ENCODE measurements around the gene KCTD1. TPM values are rescaled to one million over a fixed set of nuclear protein-coding genes. Genes with fewer than 3 reads are reported as not detected.

KCTD1 gene
- polyA plus RNA-seq (ENCODE audit: low read depth in 6 of 6): not detected

DNA sequence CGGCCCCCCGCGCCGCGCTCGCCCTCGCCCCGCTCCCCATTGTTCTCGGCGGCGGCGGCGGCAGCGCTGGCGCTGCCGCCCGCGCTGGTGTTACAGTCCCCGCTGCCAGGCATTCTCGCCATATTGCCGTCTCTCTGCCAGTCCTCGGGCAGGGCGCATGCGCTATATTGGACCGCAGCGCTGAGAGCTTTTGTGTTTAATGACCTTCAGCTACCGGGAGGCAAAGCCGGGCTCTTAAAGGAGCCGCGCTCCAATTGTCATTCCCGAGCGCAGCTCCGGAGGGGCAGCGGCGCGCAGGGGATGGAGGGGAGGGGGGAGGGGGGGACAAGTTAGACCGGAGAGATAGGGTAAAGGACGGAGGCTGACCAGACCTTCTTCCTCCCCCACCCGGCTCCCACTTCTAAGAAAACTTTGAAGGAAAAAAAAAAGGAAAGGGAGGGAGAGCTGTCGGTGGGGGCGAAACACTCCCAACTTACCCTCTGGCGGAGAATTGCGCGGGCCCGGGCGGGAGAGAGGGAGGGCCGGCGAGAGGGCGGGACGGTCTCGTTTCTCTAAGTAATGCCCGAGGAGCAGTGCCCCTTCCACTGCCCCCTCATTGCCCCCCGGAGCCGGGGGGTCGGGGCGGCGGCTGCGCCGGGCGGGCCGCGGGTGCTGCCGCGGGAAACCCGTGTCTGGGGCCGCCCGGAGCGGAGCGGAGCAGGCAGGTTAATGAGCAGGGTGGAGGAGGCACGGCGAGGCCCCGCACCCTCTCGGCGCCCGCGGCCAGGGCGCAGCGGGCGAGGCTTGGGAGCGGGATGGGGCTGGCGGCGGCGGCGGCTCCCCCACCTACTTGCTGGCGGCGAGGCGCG lies at the start of gene KCTD1:
KCTD1 (minus strand) TSS at position 139 of the 848 bp plus-strand sequence; CDS start at position 122, 17 bp downstream.
- H3K27me3 Mint-ChIP-seq: peaks cover 22 to 40% (median 33%) of the 10 kb centered on the region in 3 donors
- ATAC-seq (ENCODE audit: low read depth in 2 of 2) (peak; percentile 69 to 70), DNase-seq (peak; percentile 43)
- no peaks in the 10 kb centered on the region for H3K9me3 Mint-ChIP-seq
- peak within 1 kb of the TSS; percentile 85 to 95 (median 92) for H3K4me3 Mint-ChIP-seq
- H3K27ac Mint-ChIP-seq: peak within 1 kb of the TSS in 1 of 6 donors; percentile 85
- no peaks in the 10 kb centered on the region for H3K36me3 Mint-ChIP-seq
- H3K4me1 Mint-ChIP-seq: peaks cover 16 to 37% (median 21%) of the 10 kb centered on the region in 3 donors

DNA sequence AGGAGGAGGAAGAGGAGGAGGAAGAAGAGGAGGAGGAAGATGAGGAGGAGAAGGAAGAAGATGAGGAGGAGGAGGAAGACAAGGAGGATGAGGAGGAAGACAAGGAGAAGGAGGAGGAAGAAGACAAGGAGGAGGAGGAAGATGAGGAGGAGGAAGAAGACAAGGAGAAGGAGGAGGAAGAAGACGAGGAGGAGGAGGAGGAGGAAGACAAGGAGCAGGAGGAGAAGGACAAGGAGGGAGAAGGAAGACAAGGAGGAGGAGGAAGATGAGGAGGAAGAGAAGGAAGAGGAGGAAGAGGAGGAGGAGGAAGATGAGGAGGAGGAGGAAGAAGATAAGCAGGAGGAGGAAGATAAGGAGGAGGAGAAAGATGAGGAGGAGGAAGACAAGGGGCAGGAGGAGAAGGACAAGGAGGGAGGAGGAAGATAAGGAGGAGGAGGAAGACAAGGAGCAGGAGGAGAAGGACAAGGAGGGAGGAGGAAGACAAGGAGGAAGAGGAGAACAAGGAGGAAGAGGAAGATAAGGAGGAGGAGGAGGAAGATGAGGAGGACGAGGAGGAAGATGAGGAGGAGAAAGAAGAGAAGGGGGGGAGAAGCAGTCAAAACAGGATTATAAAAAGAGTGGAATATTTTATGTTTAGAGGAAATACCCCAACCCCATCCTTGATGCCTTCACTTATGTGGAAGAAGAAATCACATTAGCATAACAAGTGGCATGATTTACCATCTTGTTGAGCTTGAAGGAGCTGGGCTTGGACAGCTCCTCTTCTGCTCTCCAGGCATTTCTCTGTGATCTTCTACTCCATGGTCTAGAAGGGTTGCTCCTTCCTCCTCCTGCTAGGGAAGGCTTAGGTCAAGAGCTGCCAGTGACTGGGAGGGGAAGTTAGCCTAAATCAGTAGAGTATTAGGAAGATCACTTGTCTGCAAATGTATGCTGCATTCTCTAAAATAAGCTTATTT lies 45.3 kb upstream of the KCTD1 start:
- H3K4me3 Mint-ChIP-seq: no peak overlapping the region
- peak overlapping the region in 1 of 6 donors; percentile 32 for H3K27ac Mint-ChIP-seq

DNA sequence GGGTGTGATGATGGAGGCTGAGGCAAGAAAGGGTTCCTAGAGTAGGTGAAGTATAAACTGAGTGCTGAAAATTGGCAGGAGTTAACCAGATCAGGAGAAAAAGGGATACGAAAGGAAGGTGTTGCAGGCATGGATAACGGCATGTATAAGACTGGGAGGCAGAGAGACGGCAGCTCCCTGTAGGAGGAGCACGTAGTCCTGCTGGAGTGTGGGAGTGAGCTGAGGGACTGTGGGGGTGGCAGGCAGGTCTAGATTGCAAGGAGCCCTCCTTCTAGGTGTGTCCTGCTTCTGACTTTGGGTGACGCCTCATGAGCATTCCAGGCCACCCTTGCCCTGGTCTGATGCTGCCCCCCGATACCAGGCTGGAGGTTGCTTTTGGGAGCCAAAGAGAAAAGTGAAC lies 36.4 kb upstream of the KCTD1 start:
- ATAC-seq (ENCODE audit: low read depth in 2 of 2) (no peak), DNase-seq (no peak)
- Mint-ChIP-seq H3K4me1 (no peaks in the 10 kb centered on the region), H3K27me3 (peaks cover 13 to 26% (median 13%) of the 10 kb centered on the region in 3 donors), H3K4me3 (no peak overlapping the region), H3K9me3 (peaks cover 0 to 2% (median 0%) of the 10 kb centered on the region in 7 donors), H3K27ac (no peak overlapping the region), H3K36me3 (no peaks in the 10 kb centered on the region)

More for the DNA sequence above, 45.3 kb upstream of the KCTD1 start:
- Mint-ChIP-seq H3K36me3 (no peaks in the 10 kb centered on the region), H3K27me3 (peaks cover 24 to 33% (median 25%) of the 10 kb centered on the region in 3 donors), H3K4me1 (no peaks in the 10 kb centered on the region), H3K9me3 (peaks cover 0 to 12% (median 0%) of the 10 kb centered on the region in 7 donors)
- ATAC-seq (ENCODE audit: low read depth in 2 of 2) (no peak), DNase-seq (no peak)

DNA sequence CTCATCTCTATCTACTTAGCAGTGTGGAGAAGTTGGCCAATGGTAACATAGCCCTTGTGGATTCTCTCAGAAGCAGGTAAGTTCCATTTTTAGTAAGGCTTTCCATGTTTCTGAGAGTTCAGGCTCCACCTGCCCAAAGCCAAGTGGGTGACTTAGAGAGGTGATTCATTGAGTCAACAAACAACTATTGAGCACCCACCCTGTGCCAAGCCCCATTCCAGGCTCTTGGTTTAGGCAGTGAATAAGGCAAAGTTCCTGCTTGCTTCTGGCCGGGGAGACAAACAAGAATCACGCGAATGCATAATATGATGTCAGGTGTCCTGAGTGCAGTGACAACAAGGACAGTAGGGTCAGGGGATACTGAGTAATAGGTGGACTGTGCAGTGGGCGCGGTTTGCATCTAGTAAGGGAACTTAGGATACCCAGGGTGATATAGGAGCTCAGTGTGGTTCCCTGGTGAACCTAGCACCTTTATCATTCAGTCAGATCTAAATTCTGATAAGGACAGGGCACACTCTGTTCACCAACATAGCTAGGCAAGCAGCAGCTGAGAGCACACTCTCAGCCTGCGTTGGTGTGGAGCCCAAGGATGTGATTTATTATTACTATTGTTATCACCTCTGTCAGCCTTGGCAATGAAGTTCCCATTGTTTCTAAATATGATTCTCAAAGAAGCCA lies 31.7 kb upstream of the KCTD1 start:
- H3K36me3 Mint-ChIP-seq: no peaks in the 10 kb centered on the region
- peaks cover 32 to 43% (median 39%) of the 10 kb centered on the region in 3 donors for H3K27me3 Mint-ChIP-seq
- ATAC-seq (ENCODE audit: low read depth in 2 of 2) (no peak), DNase-seq (no peak)
- no peak overlapping the region for H3K4me3 Mint-ChIP-seq
- no peak overlapping the region for H3K27ac Mint-ChIP-seq
- peaks cover 0 to 11% (median 10%) of the 10 kb centered on the region in 3 donors for H3K4me1 Mint-ChIP-seq
- H3K9me3 Mint-ChIP-seq: peaks cover 0 to 2% (median 0%) of the 10 kb centered on the region in 7 donors

DNA sequence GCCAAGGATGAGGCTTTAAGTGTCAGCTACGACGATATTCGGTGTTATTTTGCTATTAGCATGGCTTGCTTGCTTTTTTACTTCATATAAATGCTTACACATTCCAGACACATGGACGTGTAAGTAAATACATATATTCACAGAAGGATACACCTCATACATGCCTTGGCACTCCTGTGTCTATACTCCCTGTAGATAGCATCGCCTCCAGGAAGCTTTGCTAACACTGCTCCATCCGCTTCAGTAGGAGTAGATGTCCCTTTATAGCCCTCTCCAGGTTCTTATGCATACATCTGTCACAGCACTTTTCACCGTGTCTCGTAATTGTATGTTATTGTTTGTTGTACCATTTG lies 27.5 kb upstream of the KCTD1 start:
- peak overlapping the region in 1 of 8 donors; percentile 7 for H3K4me3 Mint-ChIP-seq
- DNase-seq: no peak
- no peaks in the 10 kb centered on the region for H3K36me3 Mint-ChIP-seq
- H3K9me3 Mint-ChIP-seq: peaks cover 0 to 2% (median 0%) of the 10 kb centered on the region in 7 donors
- peaks cover 0 to 14% (median 11%) of the 10 kb centered on the region in 3 donors for H3K4me1 Mint-ChIP-seq
- H3K27ac Mint-ChIP-seq: no peak overlapping the region
- ATAC-seq (ENCODE audit: low read depth in 2 of 2): no peak
- peaks cover 46 to 54% (median 48%) of the 10 kb centered on the region in 3 donors for H3K27me3 Mint-ChIP-seq

DNA sequence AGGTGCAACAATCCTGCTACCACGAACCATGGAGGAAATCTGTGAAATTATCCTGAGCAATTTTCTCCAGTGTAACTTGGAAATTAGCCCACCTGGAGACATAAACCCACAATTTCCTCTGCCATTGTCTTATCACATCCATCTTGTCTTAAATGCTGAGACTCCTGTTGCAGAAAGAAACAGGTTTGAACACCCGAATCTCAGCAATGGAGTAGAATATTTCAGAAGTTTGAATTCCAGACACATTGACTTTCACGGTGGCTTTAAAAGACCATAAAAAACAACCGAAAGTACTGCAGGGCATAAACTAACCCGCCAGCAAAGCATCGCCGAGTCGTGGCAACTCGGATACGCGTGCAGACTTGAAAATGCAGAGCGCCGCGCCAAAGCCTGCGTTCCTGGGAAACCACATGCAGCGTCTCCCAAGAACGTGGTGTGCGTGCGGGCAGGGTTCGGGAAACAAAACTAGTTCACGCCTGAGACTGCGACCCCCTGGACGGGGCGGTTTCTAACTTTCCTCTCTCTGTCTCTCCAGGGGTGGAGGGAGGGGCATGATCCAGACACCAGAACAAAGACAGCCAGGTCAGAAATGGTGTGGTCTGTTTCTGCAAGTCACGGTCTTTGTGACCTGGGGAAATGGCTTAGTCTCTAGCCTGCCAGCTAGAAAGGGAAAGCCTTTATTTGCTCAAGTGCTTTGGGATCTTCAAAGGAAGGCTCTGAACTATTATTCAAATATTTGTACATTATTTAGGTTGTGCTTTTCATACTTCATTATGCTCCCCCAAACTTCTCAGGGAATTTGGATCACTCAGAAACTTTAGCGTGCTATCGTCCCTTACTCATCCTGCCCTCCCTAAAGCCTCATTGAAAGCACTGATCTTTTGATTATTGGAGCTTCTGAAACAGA lies 26.9 kb upstream of the KCTD1 start:
- DNase-seq (no peak), ATAC-seq (ENCODE audit: low read depth in 2 of 2) (no peak)
- Mint-ChIP-seq H3K4me3 (peak overlapping the region in 5 of 8 donors; percentile 7 to 69 (median 44)), H3K27me3 (peaks cover 48 to 54% (median 51%) of the 10 kb centered on the region in 3 donors), H3K4me1 (peaks cover 0 to 14% (median 11%) of the 10 kb centered on the region in 3 donors), H3K9me3 (peaks cover 0 to 2% (median 0%) of the 10 kb centered on the region in 7 donors), H3K27ac (no peak overlapping the region), H3K36me3 (no peaks in the 10 kb centered on the region)

DNA sequence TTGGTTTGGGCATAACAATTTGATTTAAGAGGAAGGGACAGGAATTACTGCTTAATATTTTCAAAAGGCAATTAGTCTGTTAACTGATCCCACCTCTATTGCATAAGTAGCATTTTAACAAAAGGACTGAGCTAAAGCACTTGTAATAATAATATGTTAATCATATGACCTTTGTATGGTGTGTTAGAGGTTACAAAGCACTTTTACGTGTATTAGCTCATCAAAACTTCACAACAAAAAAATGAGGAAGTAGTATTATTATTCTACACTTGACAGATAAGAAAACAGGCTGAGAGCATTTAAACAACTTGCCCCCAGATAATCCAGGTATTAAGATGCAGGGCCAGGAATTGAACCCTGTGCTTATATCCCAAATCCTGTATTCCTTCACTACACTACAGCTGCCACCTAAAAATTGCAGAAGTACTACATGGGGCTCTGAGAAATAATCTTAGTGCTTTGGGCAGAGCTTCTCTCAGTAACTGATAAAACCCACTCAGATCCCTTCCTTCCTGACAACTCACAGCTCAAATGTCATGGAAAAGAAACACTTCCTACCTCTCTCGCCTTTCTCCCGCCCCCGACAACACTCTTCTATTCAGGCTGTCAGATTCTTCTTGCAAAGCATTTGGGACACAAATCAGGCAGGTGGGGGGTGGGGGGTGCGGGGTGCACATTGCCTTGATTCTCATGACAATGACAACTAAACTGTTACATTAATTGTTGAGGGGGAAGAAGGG lies 20.7 kb upstream of the KCTD1 start:
- Mint-ChIP-seq H3K4me3 (no peak overlapping the region), H3K27ac (peak overlapping the region in 1 of 6 donors; percentile 22), H3K9me3 (peaks cover 0 to 2% (median 0%) of the 10 kb centered on the region in 7 donors), H3K36me3 (no peaks in the 10 kb centered on the region), H3K4me1 (no peaks in the 10 kb centered on the region), H3K27me3 (peaks cover 14 to 46% (median 37%) of the 10 kb centered on the region in 3 donors)
- DNase-seq (no peak), ATAC-seq (ENCODE audit: low read depth in 2 of 2) (no peak)

DNA sequence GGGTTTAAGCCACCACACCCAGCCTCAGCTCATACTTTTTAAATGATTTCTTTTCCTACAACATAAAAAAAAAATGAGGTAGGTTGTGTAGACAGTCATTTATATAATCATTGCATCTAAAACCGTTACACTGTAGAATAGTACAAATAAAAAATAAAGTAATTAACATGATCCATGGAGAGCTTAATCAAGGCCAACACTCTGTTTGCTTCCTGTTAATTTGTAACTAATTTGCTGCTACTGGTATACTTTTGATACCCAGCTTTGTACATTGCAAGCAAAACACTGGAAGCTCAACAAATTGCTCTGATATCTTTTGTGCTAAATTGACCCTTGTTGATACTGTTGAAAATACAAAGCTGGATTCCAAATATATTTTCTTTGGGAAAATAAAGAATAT lies 20.2 kb upstream of the KCTD1 start:
- peaks cover 11 to 44% (median 39%) of the 10 kb centered on the region in 3 donors for H3K27me3 Mint-ChIP-seq
- H3K36me3 Mint-ChIP-seq: no peaks in the 10 kb centered on the region
- no peak for DNase-seq
- no peaks in the 10 kb centered on the region for H3K4me1 Mint-ChIP-seq
- ATAC-seq (ENCODE audit: low read depth in 2 of 2): no peak
- peaks cover 0 to 2% (median under 1%) of the 10 kb centered on the region in 7 donors for H3K9me3 Mint-ChIP-seq
- no peak overlapping the region for H3K4me3 Mint-ChIP-seq
- no peak overlapping the region for H3K27ac Mint-ChIP-seq

DNA sequence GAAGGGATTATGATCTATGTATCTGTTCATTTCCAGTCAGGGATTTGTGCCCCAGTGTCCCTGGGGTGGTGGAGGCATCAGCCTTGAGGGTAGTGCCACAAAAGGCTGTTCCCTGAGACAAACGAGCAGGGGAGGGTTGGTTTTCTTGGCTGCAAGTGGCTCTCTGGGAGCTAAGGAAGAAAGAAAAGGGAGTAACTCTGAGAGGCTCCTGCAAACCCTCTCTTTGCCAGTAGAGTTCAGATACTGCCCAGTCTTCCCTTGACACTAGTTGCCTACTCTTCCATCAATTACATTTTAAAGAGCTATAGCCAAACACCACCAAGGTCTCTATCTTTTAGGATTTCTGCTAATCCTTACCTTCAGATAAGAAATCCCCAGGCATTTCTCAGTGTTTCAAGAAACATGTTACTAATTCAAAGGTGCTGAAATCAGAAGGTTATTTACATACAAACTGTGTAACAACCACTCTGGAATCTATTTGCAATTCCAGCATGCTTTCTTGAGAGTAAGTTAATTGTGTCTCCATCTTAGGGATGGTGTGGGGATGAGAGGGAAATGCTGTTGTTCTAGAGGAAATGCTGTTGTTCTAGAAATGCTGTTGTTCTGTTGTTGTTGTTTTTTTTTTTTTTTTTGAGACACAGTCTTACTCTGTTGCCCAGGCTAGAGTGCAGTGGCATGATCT lies 18.7 kb upstream of the KCTD1 start:
- peaks cover 0 to 9% (median 1%) of the 10 kb centered on the region in 7 donors for H3K9me3 Mint-ChIP-seq
- H3K36me3 Mint-ChIP-seq: peaks cover 0 to 8% of the 10 kb centered on the region in 2 donors
- H3K27ac Mint-ChIP-seq: no peak overlapping the region
- ATAC-seq (ENCODE audit: low read depth in 2 of 2) (no peak), DNase-seq (no peak)
- no peak overlapping the region for H3K4me3 Mint-ChIP-seq
- H3K27me3 Mint-ChIP-seq: peaks cover 20 to 46% (median 29%) of the 10 kb centered on the region in 3 donors
- no peaks in the 10 kb centered on the region for H3K4me1 Mint-ChIP-seq

DNA sequence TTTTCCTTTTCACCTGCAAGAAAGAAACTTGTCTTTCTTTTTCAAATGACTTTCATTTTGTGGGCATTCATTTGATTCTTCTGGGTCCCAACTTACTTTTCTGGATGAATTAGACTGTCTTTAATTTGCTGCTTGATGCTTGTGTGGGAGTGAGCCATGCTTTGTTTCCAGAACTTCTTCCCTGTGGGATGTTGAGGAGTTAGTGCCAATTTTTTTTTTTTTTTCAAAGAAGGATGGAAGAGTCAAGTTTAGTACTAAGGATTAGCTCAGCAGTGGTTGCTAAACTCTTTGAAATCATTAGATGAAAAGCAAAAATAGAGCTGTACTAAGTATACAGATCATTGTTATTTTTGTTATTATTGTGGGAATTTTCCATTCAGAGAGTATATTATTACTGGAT lies 17.2 kb upstream of the KCTD1 start:
- no peak for ATAC-seq (ENCODE audit: low read depth in 2 of 2)
- H3K27me3 Mint-ChIP-seq: peaks cover 20 to 45% (median 30%) of the 10 kb centered on the region in 3 donors
- no peak for DNase-seq
- no peak overlapping the region for H3K27ac Mint-ChIP-seq
- peak overlapping the region in 1 of 8 donors; percentile 1 for H3K4me3 Mint-ChIP-seq
- no peaks in the 10 kb centered on the region for H3K4me1 Mint-ChIP-seq
- peaks cover 0 to 9% (median 1%) of the 10 kb centered on the region in 7 donors for H3K9me3 Mint-ChIP-seq
- peaks cover 0 to 8% of the 10 kb centered on the region in 2 donors for H3K36me3 Mint-ChIP-seq

DNA sequence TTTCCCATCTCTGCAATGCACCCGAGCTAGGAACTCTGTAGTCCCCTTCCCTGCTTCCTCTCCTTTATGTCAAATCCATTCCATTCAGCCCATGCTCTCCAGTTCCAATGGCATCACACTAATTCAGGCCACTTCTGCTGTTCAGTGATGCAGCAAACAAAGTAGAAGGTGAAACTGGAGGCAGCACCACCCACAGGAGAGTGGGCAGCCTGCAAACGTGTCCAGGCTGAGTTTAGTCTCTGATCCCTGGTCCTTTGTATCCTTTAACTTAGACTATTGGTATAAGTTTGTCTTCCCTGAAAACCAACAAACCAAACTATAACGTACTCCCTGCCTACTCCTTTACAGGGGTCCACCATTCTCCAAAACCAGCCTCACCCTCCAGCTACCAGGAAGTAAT lies 14.7 kb upstream of the KCTD1 start:
- H3K4me1 Mint-ChIP-seq: no peaks in the 10 kb centered on the region
- ATAC-seq (ENCODE audit: low read depth in 2 of 2): no peak
- peaks cover 29 to 57% (median 32%) of the 10 kb centered on the region in 3 donors for H3K27me3 Mint-ChIP-seq
- peaks cover 0 to 8% of the 10 kb centered on the region in 2 donors for H3K36me3 Mint-ChIP-seq
- no peak for DNase-seq
- peaks cover 0 to 9% (median 1%) of the 10 kb centered on the region in 7 donors for H3K9me3 Mint-ChIP-seq
- H3K27ac Mint-ChIP-seq: peak overlapping the region in 1 of 6 donors; percentile 61
- H3K4me3 Mint-ChIP-seq: no peak overlapping the region
